NT2/D1 (cell line): Measurements from ENCODE around the gene GPX4.

ENCODE experiments used
- DNase-seq: peaks from one replicate; pipeline ENCODE4 v3.0.0-alpha.2; 2011; ENCODE audit warnings: low read depth, low spot score
- H3K27me3 ChIP-seq: 2 replicates; pipeline ENCODE4 v1.6.0; 2011; ENCODE audit warnings: mild to moderate bottlenecking; ENCODE audit not compliant: insufficient read length, insufficient read depth
- H3K36me3 ChIP-seq: 2 replicates; pipeline ENCODE4 v1.6.1; 2011; ENCODE audit warnings: mild to moderate bottlenecking, low read length, mixed read lengths; ENCODE audit not compliant: insufficient read depth, insufficient read length
- H3K4me1 ChIP-seq: 2 replicates; pipeline ENCODE4 v1.5.1; 2011; ENCODE audit not compliant: insufficient read depth, insufficient read length
- H3K4me3 ChIP-seq: 2 replicates; pipeline ENCODE4 v1.5.1; 2011; ENCODE audit warnings: low read depth; ENCODE audit not compliant: insufficient read length
- H3K9ac ChIP-seq: 2 replicates; pipeline ENCODE4 v1.6.0; 2011; ENCODE audit warnings: low read depth; ENCODE audit not compliant: insufficient read length
- H3K9me3 ChIP-seq: 2 replicates; pipeline ENCODE4 v1.5.1; 2011; ENCODE audit warnings: mild to moderate bottlenecking, low read length; ENCODE audit not compliant: insufficient read depth
- SUZ12 ChIP-seq: IDR thresholded peaks from 2 replicates; pipeline ENCODE4 v1.6.1; 2011; ENCODE audit not compliant: insufficient read length, insufficient read depth; ENCODE audit errors: extremely low read depth
- YY1 ChIP-seq: IDR thresholded peaks from 2 replicates; pipeline ENCODE4 v1.6.1; 2011; ENCODE audit not compliant: insufficient read length, insufficient read depth
- ZNF274 ChIP-seq: IDR thresholded peaks from 2 replicates; pipeline ENCODE4 v1.6.1; 2011; ENCODE audit warnings: mild to moderate bottlenecking, low read depth, low read length

Gene GPX4

GRCh38 chr19:1146858-1147780 is 43.3 kb downstream of the GPX4 start:
- TF ChIP-seq SUZ12 (no peak), YY1 (no peak), ZNF274 (no peak)
- Histone ChIP-seq H3K9me3 (no peaks in the 10 kb centered on the region; the same call in 1 of the 2 replicates), H3K27me3 (no peaks in the 10 kb centered on the region), H3K9ac (no peak overlapping the region), H3K4me3 (no peak overlapping the region), H3K36me3 (peaks cover 82% of the 10 kb centered on the region), H3K4me1 (peaks cover 28% of the 10 kb centered on the region)
- no peak for DNase-seq

GRCh38 chr19:1147934-1148549 is 44.2 kb downstream of the GPX4 start:
- H3K4me1 ChIP-seq, result peaks cover 28% of the 10 kb centered on the region
- H3K9me3 ChIP-seq, result no peaks in the 10 kb centered on the region; the same call in 1 of the 2 replicates
- no peak for DNase-seq
- H3K27me3 ChIP-seq, result no peaks in the 10 kb centered on the region
- H3K9ac ChIP-seq, result peak overlapping the region; percentile 32
- H3K4me3 ChIP-seq, result no peak overlapping the region
- no peak for TF ChIP-seq YY1
- no peak for TF ChIP-seq SUZ12
- TF ChIP-seq ZNF274, result no peak
- peaks cover 86% of the 10 kb centered on the region for H3K36me3 ChIP-seq

DNA sequence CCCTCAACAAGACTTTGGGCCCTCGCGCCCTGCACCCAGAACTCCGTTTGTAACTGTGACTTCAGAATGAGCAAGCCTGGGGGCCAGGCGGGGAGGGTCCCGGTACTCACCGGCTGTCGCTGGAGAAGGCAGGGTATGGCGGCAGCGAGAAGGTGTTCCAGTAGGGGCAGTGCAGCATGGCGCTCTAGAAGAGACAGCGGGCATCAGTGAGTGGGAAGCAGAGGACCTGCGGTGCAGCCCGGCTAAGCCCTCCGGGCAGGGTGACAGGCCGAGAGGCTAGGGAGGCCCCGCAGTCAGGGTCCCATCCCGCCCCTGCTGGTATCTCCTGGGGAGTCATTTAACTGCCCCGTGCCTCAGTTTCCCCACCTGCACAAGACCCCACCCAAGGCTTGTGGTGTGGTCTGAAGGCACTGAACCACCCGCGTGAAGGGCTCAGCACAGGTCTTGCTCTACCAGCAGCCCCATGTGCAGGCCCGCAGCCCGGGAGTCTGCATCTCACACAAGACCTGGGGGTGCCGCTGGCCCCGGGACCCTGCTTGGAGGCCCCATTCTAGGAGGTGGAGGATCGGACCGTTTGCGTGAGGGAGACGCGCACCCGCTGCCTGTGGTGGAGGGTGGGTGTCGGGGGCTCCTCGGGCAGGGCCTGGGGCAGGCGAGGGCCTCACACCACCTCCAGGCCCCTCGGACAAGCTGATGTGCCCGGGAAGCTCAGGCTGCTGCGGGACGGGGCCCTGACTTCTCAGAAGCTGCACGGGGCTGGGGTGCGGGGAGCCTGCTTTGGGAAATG is 45.7 kb downstream of the GPX4 start:
- Histone ChIP-seq H3K9ac (no peak overlapping the region), H3K36me3 (peaks cover 82% of the 10 kb centered on the region), H3K9me3 (no peaks in the 10 kb centered on the region), H3K4me3 (no peak overlapping the region), H3K4me1 (peaks cover 28% of the 10 kb centered on the region), H3K27me3 (no peaks in the 10 kb centered on the region)
- no peak for TF ChIP-seq YY1
- TF ChIP-seq SUZ12, result no peak
- no peak for TF ChIP-seq ZNF274
- no peak for DNase-seq

DNA sequence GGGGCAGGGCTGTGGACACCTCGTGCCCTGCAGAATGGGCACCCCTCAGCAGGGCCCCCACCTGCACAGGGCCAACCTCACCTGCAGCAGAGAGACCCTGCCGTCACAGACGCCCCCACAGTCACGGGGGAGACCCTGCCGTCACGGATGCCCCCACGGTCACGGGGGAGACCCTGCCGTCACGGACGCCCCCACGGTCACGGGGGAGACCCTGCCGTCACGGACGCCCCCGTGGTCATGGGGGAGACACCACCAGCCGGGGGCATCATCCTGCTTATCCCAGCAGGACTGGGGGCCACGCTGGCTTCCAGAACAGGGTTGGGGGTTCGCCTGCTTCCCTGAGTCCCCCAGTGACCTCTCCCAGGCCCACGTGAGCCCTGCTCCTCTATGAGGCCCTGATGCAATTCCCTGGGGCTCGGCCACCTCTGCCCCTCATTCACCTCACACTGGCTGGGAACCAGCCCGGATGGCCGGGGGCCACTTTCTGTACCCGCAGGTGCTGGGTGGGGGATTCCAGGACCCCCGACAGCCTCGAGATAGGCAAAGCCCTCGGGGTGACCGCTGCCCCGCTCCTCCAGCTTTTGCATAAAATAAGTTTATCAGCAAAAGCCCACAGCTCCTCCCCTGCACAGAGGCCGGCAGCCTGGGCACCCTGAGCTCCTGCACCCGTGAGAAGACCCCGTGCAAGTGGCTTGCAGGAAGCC is 46.7 kb downstream of the GPX4 start:
- peaks cover 28% of the 10 kb centered on the region for H3K4me1 ChIP-seq
- H3K27me3 ChIP-seq, result no peaks in the 10 kb centered on the region
- H3K4me3 ChIP-seq, result no peak overlapping the region
- no peak overlapping the region for H3K9ac ChIP-seq
- H3K9me3 ChIP-seq, result no peaks in the 10 kb centered on the region
- TF ChIP-seq SUZ12, result no peak
- no peak for TF ChIP-seq ZNF274
- no peak for TF ChIP-seq YY1
- no peak for DNase-seq
- H3K36me3 ChIP-seq, result peaks cover 84% of the 10 kb centered on the region

GRCh38 chr19:1151037-1151724 is 47.4 kb downstream of the GPX4 start:
- Histone ChIP-seq H3K9me3 (no peaks in the 10 kb centered on the region), H3K27me3 (no peaks in the 10 kb centered on the region), H3K4me3 (no peak overlapping the region), H3K36me3 (peaks cover 84% of the 10 kb centered on the region), H3K4me1 (peaks cover 29% of the 10 kb centered on the region), H3K9ac (no peak overlapping the region)
- DNase-seq, result no peak
- TF ChIP-seq ZNF274 (no peak), SUZ12 (no peak), YY1 (no peak)

DNA sequence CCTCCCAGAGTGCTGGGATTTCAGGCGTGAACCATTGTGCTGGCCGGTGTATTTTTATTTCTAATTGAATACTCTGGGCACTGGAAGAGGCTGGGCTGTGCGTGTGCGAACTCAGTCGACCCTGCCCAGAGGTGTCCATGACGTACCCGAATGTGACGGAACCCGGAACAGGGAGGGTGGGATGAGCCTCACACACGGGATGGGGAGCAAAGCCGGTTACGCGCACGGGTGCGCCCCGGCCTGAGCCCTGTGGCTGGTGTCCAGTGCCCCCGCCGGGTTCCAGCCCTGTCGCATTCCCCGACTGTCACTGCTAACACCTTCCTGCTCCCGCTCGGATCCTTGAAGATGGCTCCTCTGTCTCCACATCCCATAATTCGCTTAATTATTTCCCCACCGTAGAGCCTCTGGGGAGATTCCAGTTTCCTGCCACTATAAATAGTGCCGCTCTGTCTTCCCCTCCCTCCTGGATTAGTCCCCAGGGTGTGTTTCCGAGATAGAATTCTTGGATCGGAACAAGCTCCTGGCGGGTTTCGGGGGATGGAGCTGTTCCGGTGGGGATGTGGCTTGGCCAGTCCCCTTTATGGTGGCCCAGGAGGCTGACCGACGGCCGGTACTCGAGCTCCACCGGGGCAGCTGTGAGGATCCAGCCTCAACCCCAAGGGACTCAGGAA is 48.3 kb downstream of the GPX4 start:
- DNase-seq, result no peak
- Histone ChIP-seq H3K9ac (no peak overlapping the region), H3K36me3 (peaks cover 83% of the 10 kb centered on the region), H3K4me3 (no peak overlapping the region), H3K4me1 (peaks cover 24% of the 10 kb centered on the region), H3K9me3 (no peaks in the 10 kb centered on the region), H3K27me3 (no peaks in the 10 kb centered on the region)
- no peak for TF ChIP-seq YY1
- no peak for TF ChIP-seq ZNF274
- no peak for TF ChIP-seq SUZ12
